WERI-Rb-1 (cell line): ENCODE measurements around the gene GPAT3.

Experiments
- DNase-seq: peaks from one replicate; pipeline ENCODE4 v3.0.0-alpha.2; 2020
- H3K27ac ChIP-seq: fragments of 250-450 bp; sonication (Bioruptor Pico); 2 replicates; pipeline ENCODE4 v1.5.1; 2020; ENCODE audit warnings: mild to moderate bottlenecking, moderate library complexity
- H3K27me3 ChIP-seq: fragments of 250-450 bp; sonication (Bioruptor Pico); 2 replicates; pipeline ENCODE4 v1.5.1; 2021; ENCODE audit warnings: mild to moderate bottlenecking, low read depth, moderate library complexity; ENCODE audit not compliant: insufficient read depth, severe bottlenecking
- H3K36me3 ChIP-seq: fragments of 250-450 bp; sonication (Bioruptor Pico); 2 replicates; pipeline ENCODE4 v1.5.1; 2020; ENCODE audit warnings: mild to moderate bottlenecking, moderate library complexity
- H3K4me3 ChIP-seq: 2 replicates; pipeline ENCODE4 v1.5.1; 2011; ENCODE audit warnings: low read depth, mild to moderate bottlenecking, control low read depth, low read length
- H3K9me3 ChIP-seq: fragments of 250-450 bp; sonication (Bioruptor Pico); 2 replicates; pipeline ENCODE4 v1.5.1; 2021; ENCODE audit warnings: mild to moderate bottlenecking, moderate library complexity; ENCODE audit not compliant: severe bottlenecking
- TF ChIP-seq, protein P1 (sequence below): IDR thresholded peaks from 2 replicates; pipeline ENCODE4 v1.5.1; 2011; ENCODE audit warnings: low read depth, mild to moderate bottlenecking, control low read depth, inconsistent platforms, low read length

GPAT3 gene

DNA sequence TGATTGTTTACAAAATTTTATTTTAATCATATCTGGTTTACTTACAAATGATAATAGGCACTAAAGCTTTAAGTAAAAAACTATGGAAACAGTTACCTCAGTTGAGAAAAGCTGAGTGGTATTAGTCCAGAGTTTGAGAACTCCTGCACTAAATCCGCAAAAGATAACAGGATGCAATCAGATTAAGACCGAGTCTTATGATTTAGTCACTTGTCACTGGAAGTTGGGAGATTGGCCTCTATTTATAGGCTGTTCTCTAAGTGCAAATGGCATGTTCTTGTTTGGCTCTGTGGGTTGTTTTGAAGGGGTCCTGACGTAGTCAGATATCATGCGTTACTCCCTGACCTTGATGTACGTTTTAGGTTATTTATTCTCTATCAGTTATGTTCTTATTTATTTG is 6.3 kb downstream of the GPAT3 start:
- Histone ChIP-seq H3K27me3 (no peaks in the 10 kb centered on the region), H3K4me3 (no peak overlapping the region), H3K27ac (no peak overlapping the region), H3K9me3 (no peaks in the 10 kb centered on the region), H3K36me3 (no peaks in the 10 kb centered on the region)
- DNase-seq, result no peak
- TF ChIP-seq, protein P1, sequence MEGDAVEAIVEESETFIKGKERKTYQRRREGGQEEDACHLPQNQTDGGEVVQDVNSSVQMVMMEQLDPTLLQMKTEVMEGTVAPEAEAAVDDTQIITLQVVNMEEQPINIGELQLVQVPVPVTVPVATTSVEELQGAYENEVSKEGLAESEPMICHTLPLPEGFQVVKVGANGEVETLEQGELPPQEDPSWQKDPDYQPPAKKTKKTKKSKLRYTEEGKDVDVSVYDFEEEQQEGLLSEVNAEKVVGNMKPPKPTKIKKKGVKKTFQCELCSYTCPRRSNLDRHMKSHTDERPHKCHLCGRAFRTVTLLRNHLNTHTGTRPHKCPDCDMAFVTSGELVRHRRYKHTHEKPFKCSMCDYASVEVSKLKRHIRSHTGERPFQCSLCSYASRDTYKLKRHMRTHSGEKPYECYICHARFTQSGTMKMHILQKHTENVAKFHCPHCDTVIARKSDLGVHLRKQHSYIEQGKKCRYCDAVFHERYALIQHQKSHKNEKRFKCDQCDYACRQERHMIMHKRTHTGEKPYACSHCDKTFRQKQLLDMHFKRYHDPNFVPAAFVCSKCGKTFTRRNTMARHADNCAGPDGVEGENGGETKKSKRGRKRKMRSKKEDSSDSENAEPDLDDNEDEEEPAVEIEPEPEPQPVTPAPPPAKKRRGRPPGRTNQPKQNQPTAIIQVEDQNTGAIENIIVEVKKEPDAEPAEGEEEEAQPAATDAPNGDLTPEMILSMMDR, result no peak

DNA sequence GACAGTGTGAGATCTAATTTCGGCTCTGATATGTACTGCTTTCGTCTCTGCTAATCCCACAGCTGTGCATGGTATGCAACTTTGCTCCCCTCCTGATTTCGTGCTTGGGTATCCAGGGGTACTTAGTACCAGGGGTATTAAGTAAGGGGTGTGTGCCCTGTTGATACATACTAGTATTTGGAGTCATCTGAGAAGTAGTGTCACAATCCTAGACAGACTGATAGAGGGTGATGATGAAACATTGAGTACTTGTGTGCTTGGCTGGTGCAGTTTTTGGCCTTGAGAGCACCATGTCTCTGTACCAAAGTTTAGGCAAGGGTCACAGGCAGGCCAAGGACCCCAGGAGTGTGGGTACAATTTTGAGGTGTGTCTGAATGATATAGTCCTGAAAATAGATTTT is 10.9 kb downstream of the GPAT3 start:
- no peaks in the 10 kb centered on the region for H3K27me3 ChIP-seq
- TF ChIP-seq, protein P1, result no peak
- no peaks in the 10 kb centered on the region for H3K36me3 ChIP-seq
- no peak overlapping the region for H3K27ac ChIP-seq
- H3K9me3 ChIP-seq, result no peaks in the 10 kb centered on the region
- no peak for DNase-seq
- no peak overlapping the region for H3K4me3 ChIP-seq

DNA sequence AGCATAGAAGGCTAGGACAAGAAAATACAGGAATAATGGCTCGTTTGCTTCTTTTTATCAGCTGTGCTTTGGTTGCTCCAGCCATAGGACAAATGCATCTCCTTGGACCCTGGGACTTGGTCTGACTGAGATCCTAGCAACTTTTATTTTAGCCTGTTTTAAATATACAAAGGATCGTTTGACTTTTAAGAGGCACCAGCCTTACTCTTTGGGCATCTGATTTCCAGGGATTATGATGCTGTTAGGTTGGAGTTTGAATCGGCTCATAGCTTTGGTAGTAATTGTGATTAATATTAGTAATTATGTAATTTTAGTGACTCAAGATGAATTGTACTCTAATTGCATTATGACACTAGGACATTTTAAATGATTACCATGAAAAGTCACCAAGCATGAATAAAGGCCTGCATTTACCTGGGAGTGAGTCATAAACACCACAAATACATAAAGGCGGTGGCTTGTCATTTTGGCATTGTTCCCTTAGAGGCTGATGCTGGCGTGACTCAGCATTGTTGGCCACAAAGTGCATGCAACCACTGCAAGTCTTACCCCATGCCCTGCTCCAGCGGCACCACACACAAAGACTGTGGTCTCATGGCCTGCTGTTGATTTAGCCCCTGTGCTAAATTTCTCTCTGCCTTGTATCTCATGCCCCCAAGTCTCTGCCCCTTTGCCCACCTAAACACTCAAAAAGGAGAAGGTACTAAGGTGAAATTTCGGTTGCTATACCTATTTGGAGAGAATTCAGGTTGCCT is 12.4 kb downstream of the GPAT3 start:
- H3K36me3 ChIP-seq, result no peaks in the 10 kb centered on the region
- no peaks in the 10 kb centered on the region for H3K9me3 ChIP-seq
- TF ChIP-seq, protein P1, result no peak
- no peak for DNase-seq
- no peak overlapping the region for H3K4me3 ChIP-seq
- H3K27me3 ChIP-seq, result no peaks in the 10 kb centered on the region
- no peak overlapping the region for H3K27ac ChIP-seq

DNA sequence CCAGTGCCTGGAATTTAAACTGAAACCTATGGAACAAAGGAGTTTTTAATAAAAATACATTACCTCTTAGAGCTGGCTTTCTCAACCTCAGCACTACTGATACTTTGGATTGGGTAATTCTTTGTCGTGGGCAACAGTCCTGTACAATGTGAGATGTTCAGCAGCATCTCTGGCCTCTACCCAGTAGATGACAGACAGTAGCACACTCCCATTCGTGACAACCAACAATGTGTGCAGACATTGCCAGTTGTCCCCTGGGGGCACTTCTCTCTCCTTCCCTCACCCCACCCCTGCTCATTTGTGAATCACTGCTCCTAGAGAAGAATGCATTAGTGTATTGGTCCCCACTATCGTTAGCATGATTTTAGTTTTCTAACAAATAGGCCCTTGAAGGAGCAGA is 16.2 kb downstream of the GPAT3 start:
- TF ChIP-seq, protein P1, result no peak
- Histone ChIP-seq H3K4me3 (no peak overlapping the region), H3K27ac (no peak overlapping the region), H3K36me3 (no peaks in the 10 kb centered on the region), H3K27me3 (no peaks in the 10 kb centered on the region), H3K9me3 (no peaks in the 10 kb centered on the region)
- DNase-seq, result no peak

DNA sequence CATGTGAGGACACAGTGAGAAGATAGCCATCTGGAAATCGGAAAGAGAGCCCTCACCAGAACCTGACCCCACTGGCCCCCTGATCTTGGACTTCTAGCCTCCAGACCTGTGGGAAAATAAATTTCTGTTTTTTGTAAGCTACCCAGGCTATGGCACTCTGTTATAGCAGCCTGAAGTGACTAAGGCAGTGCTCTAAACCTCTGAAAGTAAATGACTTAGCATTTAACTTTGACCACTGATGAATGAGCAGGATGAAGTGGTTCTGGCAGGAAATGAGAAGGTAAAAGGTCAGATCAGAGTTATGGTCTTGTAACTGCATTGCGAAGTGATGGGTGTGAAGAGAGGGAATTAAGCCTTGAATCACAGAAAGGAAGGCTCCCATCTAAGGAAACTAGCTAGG is 17.0 kb downstream of the GPAT3 start:
- no peak overlapping the region for H3K27ac ChIP-seq
- TF ChIP-seq, protein P1, result no peak
- H3K36me3 ChIP-seq, result no peaks in the 10 kb centered on the region
- H3K9me3 ChIP-seq, result no peaks in the 10 kb centered on the region
- no peak for DNase-seq
- H3K4me3 ChIP-seq, result no peak overlapping the region
- no peaks in the 10 kb centered on the region for H3K27me3 ChIP-seq
